Fibroblast of pulmonary artery (primary cell): ENCODE measurements around the gene ZNF189.

Source experiments
- DNase-seq: peaks from one replicate; pipeline ENCODE4 v3.0.0-alpha.2; 2010; ENCODE audit warnings: low read depth
- H3K4me3 ChIP-seq: replicated peaks from 2 replicates; pipeline ENCODE4 v1.5.1; 2011; ENCODE audit warnings: low read depth, mild to moderate bottlenecking, control low read depth, low read length, moderate library complexity
- TF ChIP-seq, protein P1 (sequence below): IDR thresholded peaks from 2 replicates; pipeline ENCODE4 v1.5.1; 2011; ENCODE audit warnings: mild to moderate bottlenecking, control low read depth, low read length, inconsistent platforms; ENCODE audit errors: missing control alignments

The ZNF189 gene

DNA sequence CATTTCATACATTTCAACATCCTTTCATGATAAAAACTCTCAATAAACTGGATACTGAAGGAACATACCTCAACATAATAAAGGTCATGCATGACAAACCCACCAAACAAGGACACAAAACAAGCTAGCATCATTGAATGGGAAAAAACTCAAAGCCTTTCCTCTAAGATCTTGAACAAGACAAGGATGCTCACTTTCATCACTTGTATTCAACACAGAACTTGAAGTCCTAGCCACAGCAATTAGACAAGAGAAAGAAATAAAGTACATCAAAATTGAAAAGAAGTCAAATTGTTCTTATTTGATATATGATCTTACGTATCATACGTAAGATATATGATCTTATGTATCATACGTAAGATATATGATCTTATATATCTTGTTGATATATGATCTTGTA lies 5.5 kb upstream of the ZNF189 start:
- TF ChIP-seq, protein P1, sequence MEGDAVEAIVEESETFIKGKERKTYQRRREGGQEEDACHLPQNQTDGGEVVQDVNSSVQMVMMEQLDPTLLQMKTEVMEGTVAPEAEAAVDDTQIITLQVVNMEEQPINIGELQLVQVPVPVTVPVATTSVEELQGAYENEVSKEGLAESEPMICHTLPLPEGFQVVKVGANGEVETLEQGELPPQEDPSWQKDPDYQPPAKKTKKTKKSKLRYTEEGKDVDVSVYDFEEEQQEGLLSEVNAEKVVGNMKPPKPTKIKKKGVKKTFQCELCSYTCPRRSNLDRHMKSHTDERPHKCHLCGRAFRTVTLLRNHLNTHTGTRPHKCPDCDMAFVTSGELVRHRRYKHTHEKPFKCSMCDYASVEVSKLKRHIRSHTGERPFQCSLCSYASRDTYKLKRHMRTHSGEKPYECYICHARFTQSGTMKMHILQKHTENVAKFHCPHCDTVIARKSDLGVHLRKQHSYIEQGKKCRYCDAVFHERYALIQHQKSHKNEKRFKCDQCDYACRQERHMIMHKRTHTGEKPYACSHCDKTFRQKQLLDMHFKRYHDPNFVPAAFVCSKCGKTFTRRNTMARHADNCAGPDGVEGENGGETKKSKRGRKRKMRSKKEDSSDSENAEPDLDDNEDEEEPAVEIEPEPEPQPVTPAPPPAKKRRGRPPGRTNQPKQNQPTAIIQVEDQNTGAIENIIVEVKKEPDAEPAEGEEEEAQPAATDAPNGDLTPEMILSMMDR = no peak
- no peak for DNase-seq
- no peak overlapping the region for H3K4me3 ChIP-seq

DNA sequence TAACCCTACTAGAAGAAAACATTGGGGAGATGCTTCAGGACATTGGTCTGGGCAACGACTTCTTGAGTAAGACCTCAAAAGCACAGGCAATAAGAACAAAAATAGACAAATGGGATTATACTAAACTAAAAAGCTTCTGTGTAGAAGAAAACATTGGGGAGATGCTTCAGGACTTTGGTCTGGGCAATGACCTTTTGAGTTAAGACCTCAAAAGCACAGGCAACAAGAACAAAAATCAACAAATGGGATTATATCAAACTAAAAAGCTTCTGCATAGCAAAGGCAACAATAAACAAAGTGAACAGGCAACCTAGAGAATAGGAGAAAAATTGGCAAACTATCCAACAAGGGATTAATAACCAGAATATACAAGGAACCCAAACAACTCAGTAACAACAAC lies 4.0 kb upstream of the ZNF189 start:
- no peak overlapping the region for H3K4me3 ChIP-seq
- no peak for DNase-seq
- TF ChIP-seq, protein P1 = no peak

DNA sequence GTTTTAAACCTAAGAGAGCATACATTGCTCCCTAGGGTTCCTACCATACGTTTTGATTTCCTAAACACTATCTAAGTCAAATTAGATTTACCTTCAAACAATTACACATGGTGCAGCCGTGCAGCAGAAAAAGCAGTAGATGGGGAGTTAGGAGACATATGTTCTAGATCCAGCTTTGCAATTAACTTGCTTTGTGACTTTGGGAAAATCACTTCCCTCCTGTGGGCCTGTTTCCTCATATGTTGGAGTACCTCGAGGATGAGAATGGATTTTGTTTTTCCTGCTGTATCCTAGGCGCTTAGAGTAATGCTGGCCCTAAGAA lies 944 bp upstream of the ZNF189 start:
- H3K4me3 ChIP-seq = peak overlapping the region; percentile 95
- TF ChIP-seq, protein P1 = no peak
- DNase-seq = no peak

DNA sequence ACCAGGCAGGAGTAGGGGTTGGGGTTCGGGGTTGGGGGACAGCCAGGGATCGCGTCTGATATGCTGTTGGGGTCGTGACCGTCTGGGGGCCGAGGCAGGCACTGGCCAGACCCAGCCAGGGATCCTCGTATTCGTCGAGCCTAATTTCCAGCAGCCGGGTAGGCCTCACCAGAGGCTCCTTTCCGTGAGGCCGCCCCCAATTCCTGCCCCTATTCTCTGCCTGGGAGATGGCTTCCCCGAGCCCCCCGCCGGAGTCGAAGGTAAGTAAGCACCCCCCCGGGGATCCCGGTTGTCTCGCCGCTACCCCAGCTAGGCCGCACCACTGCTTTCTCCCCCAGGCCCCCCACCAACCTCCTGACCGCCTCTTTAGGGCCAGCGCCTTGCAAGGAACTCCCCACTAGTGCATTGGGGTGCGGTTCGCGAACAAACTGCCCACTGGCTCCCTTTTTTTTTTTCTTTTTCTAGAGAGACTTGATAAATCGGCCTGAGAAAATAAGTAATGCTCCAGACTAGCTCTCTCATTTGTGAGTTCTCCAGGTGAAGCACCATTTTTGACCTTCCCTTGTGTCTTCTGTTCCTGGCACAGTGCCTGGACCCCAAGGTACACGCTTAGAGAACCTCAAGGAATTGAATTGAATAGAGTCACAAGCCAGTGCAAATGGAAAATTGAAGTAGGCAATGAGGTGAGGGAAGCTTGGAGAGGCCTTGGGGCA lies 435 bp downstream of the ZNF189 start:
- DNase-seq = no peak
- TF ChIP-seq, protein P1 = no peak
- H3K4me3 ChIP-seq = peak overlapping the region; percentile 95

DNA sequence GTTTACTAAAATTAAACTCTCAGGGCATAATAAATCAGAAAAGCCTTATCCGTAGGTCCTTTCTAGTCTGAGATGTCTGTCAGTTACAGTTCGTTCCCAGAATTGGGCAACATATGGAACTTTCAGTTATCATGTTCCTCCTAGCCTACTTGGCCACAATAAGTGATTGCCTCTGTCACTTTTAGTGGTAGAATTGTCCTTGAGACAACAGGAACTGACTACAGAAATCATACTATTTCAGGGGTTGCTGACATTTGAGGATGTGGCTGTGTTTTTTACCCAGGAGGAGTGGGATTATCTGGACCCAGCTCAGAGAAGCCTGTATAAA lies 956 bp downstream of the ZNF189 start:
- TF ChIP-seq, protein P1 = no peak
- peak overlapping the region; percentile 95 for H3K4me3 ChIP-seq
- DNase-seq = no peak

DNA sequence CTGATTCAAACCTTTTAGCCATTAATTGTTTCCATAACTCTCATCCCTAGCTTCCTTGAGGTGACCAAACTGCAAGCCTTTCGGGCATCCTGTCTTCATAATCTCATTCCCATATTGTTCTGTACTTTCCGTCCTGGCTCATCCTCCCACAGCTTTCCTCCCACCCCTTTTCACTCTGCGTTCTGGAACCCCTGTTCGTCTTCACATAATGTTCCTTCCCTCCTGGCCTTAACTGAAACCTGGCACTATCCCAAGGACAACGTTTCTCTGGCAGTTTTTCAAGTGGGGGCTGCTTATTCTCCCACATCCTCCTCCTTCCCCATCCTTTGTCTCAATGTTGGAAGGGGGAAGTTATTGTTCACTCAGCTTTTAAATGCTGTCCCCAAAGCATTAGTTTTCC lies 1.5 kb downstream of the ZNF189 start:
- TF ChIP-seq, protein P1 = no peak
- DNase-seq = peak; percentile 89
- H3K4me3 ChIP-seq = peak overlapping the region; percentile 95
